NCI-H345 treated with DMSO at 0.1 percent for 48 hours (cell line): ENCODE data around the gene MEIS1.

ENCODE experiments used
- DNase-seq: peaks from one replicate; lab custom pipeline; 2025; ENCODE audit not compliant: unreplicated experiment; lab: John Stamatoyannopoulos, UW

Gene MEIS1

DNA sequence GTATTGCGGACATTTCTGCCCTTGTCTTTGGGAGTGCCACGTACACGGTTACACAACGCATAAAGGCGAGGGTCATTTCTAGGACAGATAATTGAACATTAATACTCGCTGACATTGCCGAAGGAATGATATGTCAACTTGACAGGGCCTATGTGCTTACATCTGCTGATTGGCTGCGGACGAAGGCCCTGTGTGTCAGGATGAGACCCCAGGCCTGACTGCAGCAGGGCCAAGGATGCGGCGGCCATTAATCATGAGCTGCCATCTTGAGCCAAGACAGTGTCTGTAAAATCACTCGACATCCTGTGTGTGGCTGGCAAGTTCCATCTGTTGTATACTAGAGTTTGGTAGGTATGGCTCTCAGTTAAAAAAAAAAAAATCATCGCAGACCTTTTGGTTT lies 96.6 kb downstream of the MEIS1 start:
- no peak for DNase-seq

DNA sequence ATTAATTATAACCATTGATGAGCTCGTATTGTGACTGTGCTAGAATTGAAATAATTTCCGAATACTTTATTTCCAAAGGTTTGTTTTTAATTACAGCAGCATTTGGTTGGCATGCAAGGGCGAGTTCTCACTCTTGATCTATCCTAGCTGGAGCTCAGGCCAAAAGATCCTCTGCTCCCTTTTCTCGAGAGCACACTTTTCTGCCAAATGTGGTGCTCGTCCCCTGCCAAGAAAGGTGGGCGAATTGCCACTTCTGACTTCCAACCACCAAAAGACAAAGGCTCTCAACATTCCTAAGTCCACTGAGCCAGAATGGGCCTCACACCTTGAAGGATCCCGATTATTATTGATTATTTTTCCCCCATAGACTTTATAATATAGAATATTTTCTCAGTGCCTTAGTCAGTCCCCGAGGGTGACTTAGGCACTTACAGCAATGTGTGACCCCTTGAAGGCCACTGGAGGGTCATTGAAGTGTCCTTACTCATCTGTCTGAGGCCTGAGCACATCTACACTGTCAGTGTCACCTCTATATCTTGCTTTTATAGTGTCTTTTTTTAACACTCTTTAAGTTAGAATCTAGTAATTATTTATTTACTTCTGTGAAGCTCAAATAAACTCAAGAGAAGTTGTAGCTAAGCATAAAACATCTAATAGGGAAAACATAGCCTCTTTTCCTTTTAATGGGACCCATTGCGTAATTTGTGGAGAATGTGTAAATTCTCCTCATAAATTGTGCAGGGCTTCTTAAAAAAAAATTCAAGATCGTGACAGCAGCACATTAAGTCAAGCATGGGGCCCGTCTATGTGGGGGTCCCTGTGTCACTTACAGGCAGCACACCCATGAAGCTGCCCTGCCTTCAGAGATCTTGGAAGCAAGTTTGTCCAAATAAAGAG lies 98.3 kb downstream of the MEIS1 start:
- no peak for DNase-seq

DNA sequence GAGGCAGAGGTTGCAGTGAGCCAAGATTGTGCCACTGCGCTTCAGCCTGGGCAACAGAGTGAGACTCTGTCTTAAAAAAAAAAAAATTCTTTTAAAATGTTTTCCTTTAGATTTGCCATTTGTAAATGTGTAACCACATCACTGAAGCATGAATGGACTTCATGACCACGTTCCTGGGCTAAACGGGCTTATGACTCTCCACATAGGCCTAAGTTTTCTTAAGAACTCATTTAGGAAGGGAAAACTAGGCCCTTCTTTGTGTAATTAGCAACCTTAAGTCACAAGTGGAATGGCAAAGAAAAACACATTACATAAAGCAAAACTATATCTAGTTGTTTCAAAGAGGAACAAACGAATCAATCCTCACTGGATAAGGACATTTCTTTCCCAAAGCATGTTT lies 99.5 kb downstream of the MEIS1 start:
- no peak for DNase-seq

DNA sequence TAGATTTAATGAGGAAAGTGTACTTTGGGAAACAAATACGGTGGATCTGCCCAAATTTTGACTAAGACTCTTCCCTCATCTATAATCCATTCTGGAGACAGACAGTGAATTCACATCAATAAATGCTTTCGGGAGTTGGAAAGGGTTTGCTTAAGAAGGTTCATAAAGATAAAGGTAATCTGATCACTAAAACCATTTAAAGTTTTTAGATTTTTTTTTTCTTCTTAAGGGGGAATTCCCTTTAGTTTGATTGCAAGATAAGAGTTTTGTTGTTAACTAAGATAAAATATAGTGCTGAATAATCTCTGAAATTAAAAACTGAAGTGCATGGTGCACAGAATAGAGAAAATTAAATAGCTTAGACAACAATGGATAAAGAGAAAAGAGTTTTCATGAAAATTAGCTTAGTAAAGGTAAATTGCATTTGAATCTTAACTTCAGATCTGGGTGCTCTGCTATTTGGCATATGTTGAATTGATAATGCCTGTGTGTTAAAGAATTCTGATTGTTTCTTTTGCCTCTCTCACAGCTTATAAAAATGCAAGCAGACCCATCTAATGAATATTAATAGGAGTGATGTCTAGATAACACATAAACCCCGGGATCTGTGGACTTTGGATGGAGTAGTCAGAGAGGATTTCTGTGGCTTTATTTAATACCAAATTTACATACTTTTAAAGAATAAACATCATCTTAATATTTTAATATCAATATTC lies 100.8 kb downstream of the MEIS1 start:
- no peak for DNase-seq

DNA sequence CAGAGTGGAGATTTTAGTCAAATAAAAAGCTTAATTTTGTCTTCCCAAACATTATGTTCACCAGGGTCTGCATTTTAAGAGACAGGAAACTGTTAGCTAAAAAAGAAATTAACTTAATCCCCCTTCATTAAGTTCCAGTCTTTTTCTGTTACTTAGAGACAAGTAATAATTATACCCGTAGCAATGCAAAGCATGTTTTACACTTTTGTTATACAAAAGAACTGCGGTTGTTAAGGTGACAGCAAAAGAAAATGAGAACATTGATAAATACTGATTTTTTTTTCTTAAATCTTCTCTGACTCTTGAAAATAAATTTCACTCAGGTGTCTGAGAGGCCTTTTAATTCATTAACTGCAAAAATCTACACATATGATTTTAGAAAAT lies 101.4 kb downstream of the MEIS1 start:
- DNase-seq, result no peak

DNA sequence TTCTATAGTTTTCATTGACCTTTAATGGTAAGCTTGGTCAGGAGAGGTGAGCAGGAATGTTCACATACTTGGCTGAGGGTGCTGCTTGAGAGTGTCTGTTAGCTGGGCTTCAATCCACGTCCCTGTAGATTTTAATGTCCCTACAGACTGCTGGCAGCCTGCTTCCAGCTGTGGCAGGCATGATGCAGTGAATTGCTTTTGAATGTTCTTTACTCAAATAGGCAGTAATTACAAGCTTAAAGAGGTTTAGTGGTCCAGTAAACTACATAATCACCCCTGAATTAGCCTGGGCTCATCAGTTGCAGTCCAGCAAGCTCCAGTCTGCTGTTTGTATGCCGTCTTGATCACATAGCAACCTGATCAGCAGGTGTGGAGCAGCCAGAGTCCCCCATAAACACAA lies 102.1 kb downstream of the MEIS1 start:
- DNase-seq, result no peak

DNA sequence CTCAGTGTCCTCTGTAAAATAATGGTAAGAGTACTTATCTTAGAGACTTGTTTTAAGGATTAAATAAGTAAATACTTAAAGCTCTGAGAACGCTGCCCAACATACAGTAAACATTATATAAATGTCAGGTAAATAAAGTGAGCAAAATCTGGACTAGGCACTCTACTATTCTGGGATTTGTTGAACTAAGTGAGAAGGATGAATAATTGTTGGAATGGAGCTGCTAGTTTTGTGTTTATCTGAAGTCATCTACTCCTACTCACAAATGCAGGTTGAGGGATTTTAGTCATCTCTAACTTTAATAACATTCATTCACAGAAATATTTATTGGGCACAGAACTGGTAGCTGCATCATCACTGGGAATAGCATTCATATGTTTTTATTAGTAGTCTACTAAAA lies 103.4 kb downstream of the MEIS1 start:
- DNase-seq, result no peak

DNA sequence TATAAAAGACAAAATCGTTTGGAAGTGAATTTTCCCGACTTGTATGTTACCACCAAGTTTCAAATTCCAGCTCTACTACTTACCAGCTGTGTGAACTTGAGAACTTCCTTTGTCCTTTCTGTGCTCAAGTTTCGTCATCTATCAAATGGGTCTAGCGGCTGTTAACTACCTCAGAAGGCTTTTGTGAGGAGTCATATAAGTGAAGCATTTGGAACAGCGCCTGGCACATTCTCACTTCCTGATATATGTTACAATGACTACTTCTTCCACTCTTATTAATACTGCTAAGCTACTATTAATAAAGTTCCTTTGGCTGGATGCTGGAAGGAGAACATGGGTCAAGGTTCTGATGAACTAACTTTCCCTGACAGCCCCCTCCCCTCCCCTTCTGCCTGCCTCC lies 104.5 kb downstream of the MEIS1 start:
- no peak for DNase-seq

DNA sequence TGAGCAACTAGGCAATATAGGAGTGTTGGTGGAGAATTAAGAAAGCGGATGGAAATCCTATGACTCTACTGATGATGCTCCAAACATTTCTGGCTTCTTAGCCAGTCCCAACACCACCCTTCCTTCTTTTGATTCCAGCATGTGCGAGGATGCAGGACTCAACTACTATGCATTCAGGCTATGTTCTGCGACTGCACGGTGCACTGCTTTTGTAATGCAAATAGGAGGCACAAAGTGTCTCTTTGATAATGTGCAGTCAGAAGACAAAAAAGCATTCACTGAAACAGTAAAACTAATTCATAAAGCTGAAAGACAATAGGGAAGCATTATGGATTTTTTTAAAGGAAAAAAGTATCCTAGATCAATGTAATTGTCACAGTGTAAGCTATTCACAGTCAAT lies 106.7 kb downstream of the MEIS1 start:
- no peak for DNase-seq

DNA sequence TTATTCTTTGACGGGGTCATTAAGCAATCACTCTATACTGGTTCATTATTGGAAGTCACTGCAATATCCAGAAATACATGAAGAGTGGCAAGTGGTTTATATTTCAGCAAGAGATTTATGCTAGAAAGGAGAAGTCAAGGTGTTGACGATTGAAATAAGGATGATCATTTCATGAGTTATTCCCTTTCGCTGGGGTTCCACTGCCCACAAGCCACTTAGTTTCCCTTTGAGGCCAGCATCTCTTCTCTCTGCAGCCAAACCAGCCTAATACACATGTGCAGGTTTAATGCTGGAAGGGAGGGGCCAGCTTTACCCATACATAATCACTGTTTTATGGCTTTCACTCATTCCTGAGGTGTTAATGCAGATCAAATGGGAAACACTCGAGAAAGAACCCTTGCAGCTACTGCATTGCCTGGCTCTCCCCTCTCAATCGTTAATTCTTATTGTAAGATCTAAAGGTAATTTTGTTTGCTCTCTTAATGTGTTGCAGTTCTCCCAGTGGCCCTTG lies 108.4 kb downstream of the MEIS1 start:
- no peak for DNase-seq

DNA sequence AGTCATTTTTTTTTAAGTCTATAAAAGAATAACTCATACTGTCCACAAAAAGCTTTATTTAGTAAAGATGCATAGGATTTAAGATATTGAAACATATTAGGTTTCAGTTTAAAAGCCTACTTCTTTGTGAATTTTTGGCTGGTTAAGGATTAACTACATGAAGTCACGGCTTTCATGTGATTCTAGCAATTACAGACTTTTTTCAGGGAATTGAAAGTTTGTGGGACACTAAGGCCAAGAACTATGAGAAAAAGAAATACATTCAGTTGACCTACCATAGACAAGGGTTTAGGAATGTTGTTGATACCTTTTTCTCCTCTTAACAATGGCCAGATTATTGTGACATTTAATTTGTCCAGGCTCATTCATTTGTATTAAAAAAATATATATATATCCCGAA lies 109.3 kb downstream of the MEIS1 start:
- no peak for DNase-seq

DNA sequence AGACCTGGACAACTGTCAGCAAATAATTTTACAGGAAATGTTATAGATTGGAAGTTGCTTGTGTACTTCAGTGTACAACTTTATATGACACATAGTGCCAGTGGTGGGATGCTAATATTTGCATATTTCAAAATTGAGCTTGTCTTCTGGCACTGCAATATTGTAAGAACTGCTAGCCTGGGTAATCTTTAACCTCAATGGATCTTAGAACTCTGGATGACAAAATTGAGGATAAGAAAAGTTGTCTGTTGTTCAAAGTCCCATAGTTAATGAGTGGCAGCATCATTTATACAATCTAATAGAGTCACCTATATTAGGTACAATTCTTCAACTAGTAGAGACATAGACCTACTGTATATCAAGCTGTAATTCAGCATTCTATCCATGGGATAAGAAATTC lies 110.3 kb downstream of the MEIS1 start:
- no peak for DNase-seq

DNA sequence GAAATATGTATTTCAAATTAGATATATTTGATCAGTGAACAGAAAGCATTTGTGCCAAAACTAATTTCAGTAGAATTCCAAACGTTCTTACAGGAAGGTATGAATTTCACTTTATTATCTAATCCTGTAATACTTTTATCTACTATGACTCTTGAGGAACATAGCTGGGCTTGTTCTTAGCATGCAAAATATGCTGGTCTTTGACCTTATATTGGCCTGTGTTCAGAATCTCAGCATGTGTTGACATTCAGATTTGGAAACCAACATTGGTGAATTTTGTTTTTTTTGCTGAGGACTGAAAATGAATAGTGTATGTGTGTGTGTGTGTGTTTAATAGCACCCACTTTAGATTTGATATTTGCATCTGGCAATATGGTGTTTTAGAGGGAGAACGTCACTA lies 112.2 kb downstream of the MEIS1 start:
- DNase-seq, result no peak

DNA sequence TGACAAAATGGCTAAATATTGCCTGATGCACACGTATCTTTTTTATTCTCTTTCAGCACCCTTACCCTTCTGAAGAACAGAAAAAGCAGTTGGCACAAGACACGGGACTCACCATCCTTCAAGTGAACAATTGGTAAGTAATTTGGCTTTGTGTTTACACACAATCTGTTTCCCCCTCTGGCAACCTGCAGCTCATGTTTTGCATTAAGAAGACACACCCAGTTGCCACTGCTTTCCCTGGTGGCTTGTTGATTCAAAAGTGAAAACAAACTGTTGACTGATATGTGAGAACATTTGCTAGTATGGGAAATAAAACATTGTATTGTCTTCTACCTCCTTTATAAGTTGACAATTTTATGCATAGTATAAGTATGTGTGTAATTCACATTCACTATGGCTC lies 113.0 kb downstream of the MEIS1 start:
- peak; percentile 24 for DNase-seq

DNA sequence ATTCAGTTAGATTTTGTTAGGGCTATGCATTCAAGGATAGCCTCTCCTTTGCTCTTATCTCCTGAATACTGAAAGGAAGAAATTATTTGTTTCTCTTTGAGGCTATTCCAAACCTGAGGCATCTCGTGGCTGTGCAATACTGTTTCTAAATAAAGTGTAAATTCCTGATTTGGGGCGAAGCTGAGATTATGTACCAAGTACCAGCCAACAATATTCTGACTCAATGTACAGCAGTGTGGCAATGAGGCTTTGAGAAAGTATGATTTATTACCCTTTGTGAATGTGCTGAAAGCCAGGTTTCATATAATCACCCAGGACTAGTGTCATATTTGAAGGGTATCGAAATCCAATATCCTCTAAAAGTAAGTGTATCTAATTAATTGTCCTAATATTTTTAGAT lies 113.5 kb downstream of the MEIS1 start:
- DNase-seq, result no peak

DNA sequence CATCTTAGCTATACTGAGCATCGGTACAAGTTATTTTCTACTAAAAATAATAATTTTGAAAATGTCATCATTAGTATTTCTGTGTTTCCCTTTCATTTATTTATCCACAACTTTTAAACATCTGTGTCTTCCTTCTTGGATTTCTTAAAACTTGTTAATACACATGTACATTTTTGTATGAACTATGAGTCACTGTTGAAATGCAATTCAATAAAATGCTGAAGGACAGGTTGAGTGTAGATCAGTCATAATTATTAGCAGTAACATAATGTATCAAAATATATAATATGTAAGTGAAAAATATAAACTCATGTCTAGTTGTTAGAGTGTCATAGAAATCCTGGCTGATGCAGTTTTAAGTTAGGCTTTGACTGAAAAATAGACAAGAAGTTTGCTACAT lies 115.9 kb downstream of the MEIS1 start:
- no peak for DNase-seq

DNA sequence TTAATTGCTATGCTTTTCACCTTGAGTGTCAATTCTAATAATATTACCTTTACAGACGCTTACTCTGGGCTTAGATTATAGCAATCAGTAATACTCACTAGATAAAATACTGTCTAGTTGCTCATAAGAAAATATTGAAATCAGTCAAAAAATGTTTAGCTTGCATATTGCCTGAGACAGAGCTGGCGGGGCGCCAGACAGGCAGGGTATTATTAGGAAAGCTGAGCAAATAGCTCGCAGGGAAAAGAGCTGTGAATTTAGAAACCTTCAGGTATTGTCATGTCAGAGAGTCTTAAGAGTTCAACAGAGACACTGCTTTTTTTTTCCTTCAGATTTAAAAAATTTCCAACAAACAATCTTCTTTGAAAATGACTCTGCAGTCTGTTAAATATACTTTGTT lies 118.4 kb downstream of the MEIS1 start:
- no peak for DNase-seq

DNA sequence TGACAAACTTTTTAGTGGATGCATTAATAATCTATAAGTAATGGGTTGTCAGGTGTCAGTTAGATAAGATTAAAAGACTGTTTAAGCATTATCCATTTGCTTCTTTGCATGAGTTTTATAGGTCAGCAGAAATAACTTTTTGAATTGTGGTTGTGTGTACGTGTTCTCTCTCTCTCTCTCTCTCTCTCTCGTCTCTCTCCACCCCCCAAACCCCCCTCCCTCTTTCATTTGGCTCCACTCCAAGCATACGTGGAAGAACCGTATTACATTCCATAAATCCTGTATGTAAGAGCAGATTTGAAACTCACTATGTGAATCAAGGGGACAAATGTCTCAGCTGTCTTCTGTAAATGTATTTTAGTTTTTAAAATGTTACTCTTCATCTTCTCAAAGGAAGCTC lies 120.2 kb downstream of the MEIS1 start:
- DNase-seq, result no peak

DNA sequence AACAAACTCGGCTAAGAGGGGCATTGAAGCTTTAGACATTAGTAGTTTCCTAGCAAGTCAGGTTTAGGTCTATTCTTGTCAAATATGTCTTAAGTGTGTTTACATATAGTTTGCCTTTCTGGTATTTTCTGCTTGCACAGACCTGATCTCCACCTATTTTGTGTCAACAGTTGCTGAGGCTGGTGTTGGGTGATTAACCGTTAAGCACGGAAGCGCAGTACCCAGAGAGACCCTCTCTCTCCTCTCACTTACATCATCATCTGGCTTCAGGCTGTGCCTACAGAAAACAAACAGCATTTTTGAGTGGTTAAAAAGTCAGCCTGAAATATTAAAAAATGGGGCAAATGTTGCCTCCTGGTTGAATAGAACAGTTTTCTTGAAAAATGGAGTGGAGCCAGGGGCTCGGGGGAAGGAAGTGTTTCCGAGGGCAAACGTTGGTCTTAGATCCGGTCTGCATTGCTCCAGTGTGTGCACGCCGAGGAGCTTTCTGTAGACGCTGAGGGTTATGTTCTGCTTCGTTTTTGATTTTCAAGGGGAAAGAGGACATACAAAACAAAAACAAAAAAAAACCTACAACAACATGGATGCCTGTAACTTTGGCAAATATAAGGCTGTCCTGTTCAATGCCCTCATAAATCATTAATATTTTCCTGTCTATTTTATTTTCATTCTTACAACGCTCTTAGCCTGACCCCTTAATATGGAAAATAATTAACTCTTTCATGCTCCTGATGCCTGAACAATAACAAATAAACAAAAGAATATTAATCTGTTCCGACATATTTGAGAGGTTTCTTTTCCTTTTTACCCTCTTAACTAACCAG lies 120.8 kb downstream of the MEIS1 start:
- peak; percentile 17 for DNase-seq

DNA sequence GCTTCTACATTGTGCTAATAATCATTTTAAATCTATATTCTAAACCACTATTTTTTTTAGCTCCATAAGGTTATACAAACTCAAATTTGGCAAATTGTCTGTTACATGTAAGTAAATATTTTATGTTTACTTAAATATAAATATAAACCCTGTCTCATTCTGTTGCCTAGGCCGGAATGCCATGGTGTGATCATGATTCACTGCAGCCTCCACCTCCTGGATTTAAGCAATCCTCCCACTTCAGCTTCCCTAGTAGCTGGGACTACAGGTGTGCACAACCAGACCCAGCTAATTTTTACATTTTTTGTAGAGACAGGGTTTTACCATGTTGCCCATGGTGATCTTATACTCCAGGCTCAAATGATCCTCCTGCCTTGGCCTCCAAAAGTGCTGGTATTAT lies 124.7 kb downstream of the MEIS1 start:
- no peak for DNase-seq

DNA sequence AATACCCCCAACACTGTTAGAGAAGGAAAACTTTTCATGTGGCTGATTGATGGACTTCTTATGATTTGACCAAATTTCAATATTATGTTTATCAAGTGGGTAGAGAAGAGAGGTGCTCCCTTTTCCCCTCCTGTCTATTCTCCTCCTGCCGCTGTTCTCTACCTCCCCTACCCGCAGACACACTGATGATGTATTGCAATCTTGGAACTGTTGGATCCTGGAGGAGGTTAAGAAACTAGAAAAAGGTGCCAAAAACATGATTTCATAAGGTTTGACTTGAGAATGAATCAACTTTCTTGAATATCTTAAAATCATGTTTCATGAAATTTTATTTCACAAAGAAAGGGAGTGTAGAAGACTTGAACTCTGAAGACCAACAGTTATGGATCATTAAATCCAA lies 125.8 kb downstream of the MEIS1 start:
- no peak for DNase-seq
